Astrocyte of the spinal cord (primary cell): ENCODE results near the gene KATNIP.
A peak's percentile ranks its signal among the peaks of the same experiment; 100 is the strongest.

Experiments
- DNase-seq: peaks from one replicate; pipeline ENCODE4 v3.0.0; 2011; ENCODE audit warnings: low read depth, low spot score
- H3K4me3 ChIP-seq: 2 replicates; pipeline ENCODE4 v1.5.1; 2011; ENCODE audit warnings: low read depth, mild to moderate bottlenecking, low read length, moderate library complexity
- CTCF ChIP-seq: IDR thresholded peaks from 2 replicates; pipeline ENCODE4 v1.5.1; 2012; ENCODE audit warnings: low read depth, mild to moderate bottlenecking, low read length, inconsistent platforms
- in situ Hi-C: cut with HindIII; loops from 2 replicates; pipeline ENCODE4 v1.10.0; 2017; ENCODE audit warnings: low sequenced_read_pairs

The KATNIP gene

GRCh38 chr16:27549746-27550581, at the start of gene KATNIP, which contains the start of gene GTF3C1:
TSS of gene KATNIP (plus strand) at chr16:27550144. CDS start at chr16:27550171, 27 bp downstream.
TSS of gene GTF3C1 (minus strand) at chr16:27549913. CDS start at chr16:27549890, 23 bp downstream.
- in situ Hi-C loops: no loop called here
- H3K4me3 ChIP-seq: peak within 1 kb of the TSS; percentile 92
- no peak for TF ChIP-seq CTCF
- peak; percentile 99 for DNase-seq

- no peak overlapping the region for H3K4me3 ChIP-seq
- in situ Hi-C loops: no loop called here
- no peak for DNase-seq
- no peak for TF ChIP-seq CTCF
Measured at GRCh38 chr16:27500801-27501200, 49.1 kb upstream of the KATNIP start.

- DNase-seq: no peak
- TF ChIP-seq CTCF: no peak
- in situ Hi-C loops: no loop called here
- no peak overlapping the region for H3K4me3 ChIP-seq
Measured at GRCh38 chr16:27503662-27504061, 46.3 kb upstream of the KATNIP start.

- no peak for TF ChIP-seq CTCF
- no peak for DNase-seq
- in situ Hi-C loops: no loop called here
- H3K4me3 ChIP-seq: no peak overlapping the region
Measured at GRCh38 chr16:27505297-27506236, 44.4 kb upstream of the KATNIP start.

- TF ChIP-seq CTCF: no peak
- in situ Hi-C loops: no loop called here
- H3K4me3 ChIP-seq: no peak overlapping the region
- DNase-seq: no peak
Measured at GRCh38 chr16:27506771-27507170, 43.2 kb upstream of the KATNIP start.

- no peak overlapping the region for H3K4me3 ChIP-seq
- in situ Hi-C loops: no loop called here
- no peak for DNase-seq
- TF ChIP-seq CTCF: no peak
Measured at GRCh38 chr16:27508476-27508875, 41.5 kb upstream of the KATNIP start.
